Testis (tissue), 3 donors: ENCODE data around the gene ITPR2. TPM values are rescaled to one million over a fixed set of nuclear protein-coding genes. Genes with fewer than 3 reads are reported as not detected.

Experiments
- DNase-seq: peaks from one replicate; pipeline ENCODE4 v3.0.0-alpha.2; 2019
- H3K27ac ChIP-seq, 2 donors: fragments of 200-600 bp; sonication (generic); one replicate each; pipeline ENCODE4 v1.5.1; 2019
- H3K27me3 ChIP-seq: fragments of 200-600 bp; sonication (generic); one replicate; pipeline ENCODE4 v1.5.1; 2019
- H3K36me3 ChIP-seq: fragments of 200-600 bp; sonication (generic); one replicate; pipeline ENCODE4 v1.5.1; 2017; ENCODE audit warnings: low read depth; ENCODE audit errors: missing control alignments
- H3K4me1 ChIP-seq: fragments of 200-600 bp; sonication (generic); one replicate; pipeline ENCODE4 v1.5.1; 2019
- H3K4me3 ChIP-seq, 2 donors: fragments of 200-600 bp; sonication (generic); one replicate each; pipeline ENCODE4 v1.5.1; 2017 to 2019
- H3K9me3 ChIP-seq: fragments of 200-600 bp; sonication (generic); one replicate; pipeline ENCODE4 v1.5.1; 2017
- CTCF ChIP-seq, 3 experiments: fragments of 450-650 bp in 2 of 3; fragments of 200-600 bp in 1 of 3; sonication (generic) in 1 of 3; IDR thresholded peaks; one replicate each; pipeline ENCODE4 v1.5.1; 2016 to 2019; ENCODE audit warnings: antibody characterized with exemption in 3 of 3, mild to moderate bottlenecking in 2 of 3, moderate library complexity in 1 of 3
- POLR2A ChIP-seq: fragments of 450-650 bp; IDR thresholded peaks from one replicate; pipeline ENCODE4 v1.6.1; 2017; ENCODE audit warnings: antibody characterized with exemption, mild to moderate bottlenecking, moderate library complexity
- WGBS, 2 donors: methylation state at CpG; one replicate each; pipeline ENCODE4 v1.1.5; 2018; 5-methylcytosine and 5-hydroxymethylcytosine counted together
- intact Hi-C: fragments of 100-400 bp; cut with DNase I; formaldehyde crosslinking; loops from one replicate; pipeline ENCODE4 v1.15.1; 2023; ENCODE audit warnings: low total_unique reads
- polyA plus RNA-seq: library from polyadenylated mRNA; stranded (reverse); fragments of 350-450 nt; fragmentation: Illumina TruSeq; extraction: RNeasy Lipid Tissue Mini Kit (QIAGEN cat#74804); gene quantifications from one replicate; pipeline ENCODE4 v1.2.3, GENCODE V29; 2014; ENCODE audit warnings: low read depth, low replicate concordance; ENCODE audit not compliant: insufficient read depth
- total RNA-seq, 2 donors: library from RNA; depleted of rRNA; stranded (reverse); fragments of >200 nt; gene quantifications; one replicate each; pipeline ENCODE4 v1.2.3, GENCODE V29; 2016

ITPR2 gene
- total and polyA plus RNA-seq, 3 donors from 2014 or later = 4.9 to 60.6 (median 56.9) TPM

GRCh38 chr12:26768611-26769603, 64.1 kb downstream of the ITPR2 start:
- no peak overlapping the region for H3K27ac ChIP-seq
- no peaks in the 10 kb centered on the region for H3K27me3 ChIP-seq
- intact Hi-C loops = no loop called here
- no peak for TF ChIP-seq POLR2A
- TF ChIP-seq CTCF (IDR thresholded peaks at IDR 0.05) = no peak
- no peaks in the 10 kb centered on the region for H3K4me1 ChIP-seq
- no peak overlapping the region for H3K4me3 ChIP-seq
- 94 to 95% methylated on average over 1 of the region's 1 CpG for WGBS, 2 donors
- no peaks in the 10 kb centered on the region for H3K36me3 ChIP-seq
- no peaks in the 10 kb centered on the region for H3K9me3 ChIP-seq
- DNase-seq = no peak

- Histone ChIP-seq H3K4me1 (no peaks in the 10 kb centered on the region), H3K9me3 (no peaks in the 10 kb centered on the region), H3K27ac (no peak overlapping the region), H3K36me3 (no peaks in the 10 kb centered on the region), H3K27me3 (no peaks in the 10 kb centered on the region), H3K4me3 (no peak overlapping the region)
- TF ChIP-seq POLR2A = no peak
- TF ChIP-seq CTCF (IDR thresholded peaks at IDR 0.05) = no peak
- intact Hi-C loops = no loop called here
- DNase-seq = no peak
- WGBS, 2 donors = 91 to 97% methylated on average over 4 of the region's 4 CpGs
Measured at GRCh38 chr12:26767865-26768264, 65.1 kb downstream of the ITPR2 start.

GRCh38 chr12:26767116-26767515, 65.9 kb downstream of the ITPR2 start:
- no peaks in the 10 kb centered on the region for H3K36me3 ChIP-seq
- no peaks in the 10 kb centered on the region for H3K4me1 ChIP-seq
- H3K9me3 ChIP-seq = no peaks in the 10 kb centered on the region
- no peak for DNase-seq
- H3K27me3 ChIP-seq = no peaks in the 10 kb centered on the region
- WGBS, 2 donors = 96 to 100% methylated on average over 1 of the region's 1 CpG
- no peak for TF ChIP-seq CTCF (IDR thresholded peaks at IDR 0.05)
- no peak for TF ChIP-seq POLR2A
- H3K27ac ChIP-seq = no peak overlapping the region
- H3K4me3 ChIP-seq = no peak overlapping the region
- intact Hi-C loops = no loop called here

- H3K4me3 ChIP-seq = no peak overlapping the region
- intact Hi-C loops = no loop called here
- H3K27ac ChIP-seq = no peak overlapping the region
- no peaks in the 10 kb centered on the region for H3K9me3 ChIP-seq
- no peaks in the 10 kb centered on the region for H3K27me3 ChIP-seq
- WGBS, 2 donors = 98 to 100% methylated on average over 1 of the region's 1 CpG
- H3K36me3 ChIP-seq = no peaks in the 10 kb centered on the region
- H3K4me1 ChIP-seq = no peaks in the 10 kb centered on the region
- TF ChIP-seq POLR2A (no peak), CTCF (IDR thresholded peaks at IDR 0.05) (no peak)
- no peak for DNase-seq
Measured at GRCh38 chr12:26762186-26762585, 70.8 kb downstream of the ITPR2 start.
